Adrenal gland (tissue), 12 donors: Measurements from ENCODE around the gene HAUS3. TPM values are rescaled to one million over a fixed set of nuclear protein-coding genes. Genes with fewer than 3 reads are reported as not detected.
"Not testable (repeated sequence)": the region's sequence is repeated elsewhere in the genome, so short reads cannot be mapped to it uniquely, and the experiment has no call there.

Experiments
- DNase-seq, 7 donors: peaks; one replicate each; pipeline ENCODE4 v3.0.0-alpha.2; 2019 to 2020
- H3K27ac ChIP-seq, 5 donors: fragments of 200-600 bp; sonication (generic) in 4 of 5; 1 replicate in 3 of 5; 2 replicates in 2 of 5; pipeline versions ENCODE4 v1.5.1 to v1.8.0; 2016 to 2020; ENCODE audit warnings: mild to moderate bottlenecking in 1 of 5
- H3K27me3 ChIP-seq: fragments of 200-600 bp; 2 replicates; pipeline ENCODE4 v1.8.0; 2021
- H3K36me3 ChIP-seq, 2 donors: fragments of 200-600 bp; replicated peaks in 1 of 2; 1 replicate in 1 of 2; 2 replicates in 1 of 2; pipeline versions ENCODE4 v1.5.1 to v1.8.0; 2018 to 2022
- H3K4me1 ChIP-seq, 2 donors: fragments of 200-600 bp; replicated peaks in 1 of 2; 1 replicate in 1 of 2; 2 replicates in 1 of 2; pipeline versions ENCODE4 v1.5.1 to v1.8.0; 2018 to 2021
- H3K4me3 ChIP-seq, 4 donors: fragments of 200-600 bp; sonication (generic) in 3 of 4; one replicate each; pipeline ENCODE4 v1.5.1; 2016 to 2018
- H3K9me3 ChIP-seq, 3 donors: fragments of 200-600 bp; sonication (generic) in 1 of 3; replicated peaks in 1 of 3; 1 replicate in 2 of 3; 2 replicates in 1 of 3; pipeline versions ENCODE4 v1.5.1 to v1.8.0; 2016 to 2021
- POLR2A ChIP-seq, 2 donors: fragments of 450-650 bp; IDR thresholded peaks; one replicate each; pipeline ENCODE4 v1.6.1; 2017; ENCODE audit warnings: antibody characterized with exemption in 2 of 2, mild to moderate bottlenecking in 2 of 2, moderate library complexity in 1 of 2
- WGBS, 4 donors: extraction: QIAGEN DNeasy Blood & Tissue Kit in 2 of 4; methylation state at CpG; one replicate each; pipeline versions ENCODE4 v1.1.5 to v1.1.7; 2013 to 2017; 5-methylcytosine and 5-hydroxymethylcytosine counted together
- intact Hi-C, 2 donors: fragments of 100-400 bp; cut with DNase I; formaldehyde crosslinking; loops; one replicate each; pipeline versions ENCODE4 v1.14.1 to v1.15.0; 2022 to 2023
- polyA plus RNA-seq, 3 donors: library from polyadenylated mRNA; stranded (reverse); fragments of 200-250 nt in 2 of 3; fragments of 350-450 nt in 1 of 3; fragmentation: Illumina TruSeq in 1 of 3; extraction: RNeasy Lipid Tissue Mini Kit (QIAGEN cat#74804) in 1 of 3; gene quantifications; one replicate each; pipeline ENCODE4 v1.2.3, GENCODE V29; 2013 to 2014
- total RNA-seq, 9 donors: library from RNA; depleted of rRNA in 4 of 9; stranded (reverse); fragments of >200 nt in 4 of 9; fragments of 120-200 nt in 1 of 9; fragmentation: NEBNext Ultra II Directional in 1 of 9; extraction: Animal tissue kit (Norgen Biotek cat#: 25700) in 1 of 9; gene quantifications; one replicate each; pipeline versions ENCODE4 v1.1.0 to v1.2.4, GENCODE V29; 2013 to 2023
- TF ChIP-seq, protein P1 (sequence below), 6 experiments: fragments of 450-650 bp in 4 of 6; fragments of 200-600 bp in 2 of 6; sonication (generic) in 1 of 6; IDR thresholded peaks; 1 replicate in 5 of 6; 2 replicates in 1 of 6; pipeline versions ENCODE4 v1.5.1 to v1.8.0; 2016 to 2021; ENCODE audit warnings: antibody characterized with exemption in 6 of 6, mild to moderate bottlenecking in 2 of 6, moderate library complexity in 1 of 6
- donor health status: healthy with polysubstance abuse.
- donor health status: Bipolar disorder and iron deficiency.
- donor health status: DM: yes; HTN: yes; CAD: no.
- donor health status: DM: no; HTN: no; CAD: no.
- donor health status: DM: no; HTN: no; CAD: no.
- donor health status: DM: yes; HTN: yes; CAD: no.

HAUS3 gene
- total and polyA plus RNA-seq, 12 donors: 8.3 to 19.1 (median 13.1) TPM

DNA sequence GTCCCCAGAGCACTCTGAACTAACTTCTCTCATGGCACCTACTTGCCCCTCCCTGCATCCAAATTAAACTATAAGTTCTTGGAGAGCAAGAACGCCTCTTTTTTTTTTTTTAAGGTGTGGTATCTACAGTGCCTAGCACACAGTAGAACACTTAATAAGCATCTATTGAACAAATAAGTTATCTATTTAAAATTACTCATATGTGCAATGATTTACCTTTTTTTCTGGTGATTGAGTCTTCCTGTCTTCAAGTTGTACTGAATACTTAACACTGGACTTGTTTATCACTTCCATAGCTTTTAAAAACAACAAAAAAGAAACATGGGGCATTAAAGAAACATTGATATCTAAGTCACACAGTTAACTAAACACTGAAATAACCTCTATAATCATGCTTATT lies 29.1 kb downstream of the HAUS3 start:
- TF ChIP-seq, protein P1, sequence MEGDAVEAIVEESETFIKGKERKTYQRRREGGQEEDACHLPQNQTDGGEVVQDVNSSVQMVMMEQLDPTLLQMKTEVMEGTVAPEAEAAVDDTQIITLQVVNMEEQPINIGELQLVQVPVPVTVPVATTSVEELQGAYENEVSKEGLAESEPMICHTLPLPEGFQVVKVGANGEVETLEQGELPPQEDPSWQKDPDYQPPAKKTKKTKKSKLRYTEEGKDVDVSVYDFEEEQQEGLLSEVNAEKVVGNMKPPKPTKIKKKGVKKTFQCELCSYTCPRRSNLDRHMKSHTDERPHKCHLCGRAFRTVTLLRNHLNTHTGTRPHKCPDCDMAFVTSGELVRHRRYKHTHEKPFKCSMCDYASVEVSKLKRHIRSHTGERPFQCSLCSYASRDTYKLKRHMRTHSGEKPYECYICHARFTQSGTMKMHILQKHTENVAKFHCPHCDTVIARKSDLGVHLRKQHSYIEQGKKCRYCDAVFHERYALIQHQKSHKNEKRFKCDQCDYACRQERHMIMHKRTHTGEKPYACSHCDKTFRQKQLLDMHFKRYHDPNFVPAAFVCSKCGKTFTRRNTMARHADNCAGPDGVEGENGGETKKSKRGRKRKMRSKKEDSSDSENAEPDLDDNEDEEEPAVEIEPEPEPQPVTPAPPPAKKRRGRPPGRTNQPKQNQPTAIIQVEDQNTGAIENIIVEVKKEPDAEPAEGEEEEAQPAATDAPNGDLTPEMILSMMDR (IDR thresholded peaks at IDR 0.05): no peak
- TF ChIP-seq POLR2A (IDR thresholded peaks at IDR 0.05): no peak
- Histone ChIP-seq H3K9me3 (no peaks in the 10 kb centered on the region), H3K4me1 (no peaks in the 10 kb centered on the region), H3K4me3 (no peak overlapping the region), H3K27me3 (no peaks in the 10 kb centered on the region), H3K36me3 (no peaks in the 10 kb centered on the region), H3K27ac (no peak overlapping the region)
- DNase-seq: no peak
- WGBS, 4 donors: 71 to 95% (median 84%) methylated on average over 1 of the region's 1 CpG
- intact Hi-C loops: no loop called here

DNA sequence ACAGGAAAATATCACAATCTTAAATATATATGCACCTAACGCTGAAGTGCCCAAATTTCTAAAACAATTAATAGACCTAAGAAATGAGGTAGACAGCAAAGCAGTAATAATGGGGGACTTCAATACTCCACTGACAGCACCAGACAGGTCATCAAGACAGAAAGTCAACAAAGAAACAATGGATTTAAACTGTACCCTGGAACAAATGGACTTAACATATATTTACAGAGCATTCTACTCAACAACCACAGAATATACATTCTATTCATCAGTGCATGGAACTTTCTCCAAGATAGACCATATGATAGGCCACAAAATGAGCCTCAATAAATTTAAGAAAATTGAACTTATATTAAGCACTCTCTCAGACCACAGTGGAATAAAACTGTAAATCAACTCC lies 39.1 kb downstream of the HAUS3 start:
- DNase-seq, H3K27ac ChIP-seq, H3K9me3 ChIP-seq, H3K27me3 ChIP-seq, H3K36me3 ChIP-seq, H3K4me3 ChIP-seq, intact Hi-C loops, H3K4me1 ChIP-seq: not testable (repeated sequence)
- WGBS, 4 donors: 94 to 100% (median 97%) methylated on average over 1 of the region's 1 CpG

DNA sequence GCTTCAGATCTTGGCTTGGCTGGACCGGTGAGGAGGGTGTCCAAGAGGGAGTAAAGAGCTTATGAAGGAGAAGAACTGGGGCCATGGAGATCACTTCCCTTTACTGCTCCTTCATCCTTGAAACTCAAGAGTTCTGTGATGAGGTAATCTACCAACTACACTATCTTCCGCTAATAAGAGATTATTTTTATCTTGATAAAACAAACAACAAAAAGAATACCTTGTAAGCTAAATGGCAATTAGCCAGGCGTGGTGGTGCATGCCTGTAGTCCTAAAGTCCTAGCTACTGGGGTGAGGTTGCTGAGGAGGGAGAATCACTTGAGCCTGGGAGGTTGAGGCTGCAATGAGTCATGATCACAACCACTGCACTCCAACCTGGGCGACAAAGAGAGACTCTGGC lies 47.4 kb downstream of the HAUS3 start:
- Histone ChIP-seq H3K9me3 (no peaks in the 10 kb centered on the region), H3K36me3 (no peaks in the 10 kb centered on the region), H3K27ac (no peak overlapping the region), H3K4me3 (no peak overlapping the region), H3K27me3 (no peaks in the 10 kb centered on the region), H3K4me1 (no peaks in the 10 kb centered on the region)
- WGBS, 4 donors: 84 to 90% (median 86%) methylated on average over 4 of the region's 4 CpGs
- DNase-seq: no peak
- no peak for TF ChIP-seq POLR2A (IDR thresholded peaks at IDR 0.05)
- TF ChIP-seq, protein P1 (IDR thresholded peaks at IDR 0.05): no peak
- intact Hi-C loops: no loop called here

DNA sequence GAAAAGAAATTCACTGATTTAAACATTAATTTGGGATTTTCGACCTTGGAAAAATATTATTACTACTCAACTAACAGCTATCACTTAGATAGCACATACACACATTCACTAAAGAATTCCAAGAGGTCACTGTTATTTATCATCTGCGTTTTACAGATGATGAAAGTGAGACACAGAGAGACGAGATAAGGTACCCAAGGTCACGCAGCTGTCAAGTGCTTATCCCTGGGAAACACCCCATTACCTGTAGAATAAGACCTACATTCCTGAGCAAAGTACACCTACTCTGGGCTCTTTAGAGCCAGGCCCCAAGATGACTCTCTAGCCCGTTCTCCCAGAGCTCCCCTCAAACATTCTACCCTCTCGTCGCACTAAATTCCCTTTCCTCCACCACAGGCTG lies 48.6 kb downstream of the HAUS3 start:
- no peak overlapping the region for H3K27ac ChIP-seq
- WGBS, 4 donors: 67 to 76% (median 71%) methylated on average over 7 of the region's 7 CpGs
- H3K27me3 ChIP-seq: no peaks in the 10 kb centered on the region
- H3K36me3 ChIP-seq: no peaks in the 10 kb centered on the region
- intact Hi-C loops: no loop called here
- no peaks in the 10 kb centered on the region for H3K4me1 ChIP-seq
- no peaks in the 10 kb centered on the region for H3K9me3 ChIP-seq
- TF ChIP-seq, protein P1 (IDR thresholded peaks at IDR 0.05): no peak
- no peak for DNase-seq
- H3K4me3 ChIP-seq: no peak overlapping the region

- H3K36me3 ChIP-seq: no peaks in the 10 kb centered on the region
- H3K27ac ChIP-seq: no peak overlapping the region
- H3K9me3 ChIP-seq: peaks cover 0 to 4% (median 0%) of the 10 kb centered on the region in 3 donors
- no peak for TF ChIP-seq POLR2A (IDR thresholded peaks at IDR 0.05)
- TF ChIP-seq, protein P1 (IDR thresholded peaks at IDR 0.05): no peak
- intact Hi-C loops: no loop called here
- DNase-seq: no peak
- no peaks in the 10 kb centered on the region for H3K27me3 ChIP-seq
- H3K4me3 ChIP-seq: no peak overlapping the region
- no peaks in the 10 kb centered on the region for H3K4me1 ChIP-seq
These were observed 55.1 kb downstream of the HAUS3 start for GRCh38 chr4:2186865-2187172.
